HepG2 (cell line): ENCODE results near the gene OGG1. TPM values are rescaled to one million over a fixed set of nuclear protein-coding genes. Genes with fewer than 3 reads are reported as not detected.

Experiments
- ATAC-seq: fragments of 200-7000 bp; cut with Tn5 transposase; 3 replicates; pipeline ENCODE4 v1.9.1; 2020; ENCODE audit warnings: mild to moderate bottlenecking, moderate library complexity
- BruUV-seq: library from RNA; stranded (reverse); fragments of 400-500 nt; replicated peaks from 2 replicates; lab custom pipeline; 2021; lab: Mats Ljungman, UMichigan
- CTCF ChIA-PET: fragments of 300-600 bp; formaldehyde crosslinking; extraction: SDS; loops from one replicate; lab custom pipeline; 2021; ENCODE audit warnings: low total read pairs, inconsistent platforms, low intra/inter-chr PET ratio; lab: Yijun Ruan, JAX
- POLR2A ChIA-PET: fragments of 350-600 bp; sonication (Branson Sonifier 250); formaldehyde crosslinking; loops from one replicate; lab custom pipeline; 2020; ENCODE audit warnings: antibody characterized with exemption, inconsistent platforms; lab: Yijun Ruan, JAX
- DNase-seq: peaks from one replicate; pipeline ENCODE4 v3.0.0-alpha.2; 2015; ENCODE audit warnings: low spot score
- FAIRE-seq: peaks from 3 replicates; lab custom pipeline; 2011; peaks lifted over from hg19 to GRCh38; lab: Jason Lieb, UNC
- H2AFZ ChIP-seq: one replicate; pipeline ENCODE4 v1.6.1; 2011; ENCODE audit warnings: low read length, inconsistent platforms
- H3K27ac ChIP-seq: fragments of 300-600 bp; 3 replicates; pipeline ENCODE4 v1.8.0; 2011; ENCODE audit warnings: mixed run types, mild to moderate bottlenecking, mixed read lengths, low read length, inconsistent platforms; ENCODE audit not compliant: insufficient read depth; ENCODE audit errors: extremely low read length
- H3K27me3 ChIP-seq, 2 experiments: fragments of 200-600 bp in 1 of 2; 2 replicates in 1 of 2; 3 replicates in 1 of 2; pipeline versions ENCODE4 v1.6.0 to v1.8.0; 2011; ENCODE audit warnings: low read length in 2 of 2, mild to moderate bottlenecking in 2 of 2, moderate library complexity in 2 of 2, inconsistent platforms in 1 of 2; ENCODE audit not compliant: insufficient read depth in 2 of 2, control insufficient read depth in 1 of 2
- H3K36me3 ChIP-seq, 2 experiments: fragments of 200-600 bp in 1 of 2; replicated peaks in 1 of 2; 2 replicates in 1 of 2; 3 replicates in 1 of 2; pipeline versions ENCODE4 v1.5.1 to v1.8.0; 2011; ENCODE audit warnings: low read length in 2 of 2, inconsistent platforms in 1 of 2; ENCODE audit not compliant: insufficient read depth in 2 of 2, control insufficient read depth in 1 of 2
- H3K4me1 ChIP-seq: 2 replicates; pipeline ENCODE4 v1.5.1; 2012; ENCODE audit warnings: low read length, inconsistent platforms; ENCODE audit not compliant: insufficient read depth
- H3K4me2 ChIP-seq: 2 replicates; pipeline ENCODE4 v1.6.0; 2011; ENCODE audit warnings: low read depth, low read length, inconsistent platforms
- H3K4me3 ChIP-seq, 3 experiments: fragments of 200-600 bp in 1 of 3; sonication (generic), shearing (Covaris generic) in 1 of 3; replicated peaks in 1 of 3; 2 replicates each; pipeline ENCODE4 v1.5.1; 2011 to 2016; ENCODE audit warnings: low read length in 3 of 3, inconsistent platforms in 2 of 3, low read depth in 2 of 3, mild to moderate bottlenecking in 2 of 3, control low read depth in 1 of 3, mixed read lengths in 1 of 3; ENCODE audit not compliant: insufficient read depth in 1 of 3
- H3K79me2 ChIP-seq: one replicate; pipeline ENCODE4 v1.6.1; 2011; ENCODE audit warnings: low read length, inconsistent platforms; ENCODE audit not compliant: insufficient read depth
- H3K9ac ChIP-seq: 2 replicates; pipeline ENCODE4 v1.6.0; 2011; ENCODE audit warnings: mild to moderate bottlenecking, low read depth, low read length, inconsistent platforms; ENCODE audit not compliant: insufficient read depth
- H3K9me3 ChIP-seq: 2 replicates; pipeline ENCODE4 v1.5.1; 2012; ENCODE audit warnings: mild to moderate bottlenecking, low read length
- H4K20me1 ChIP-seq: 2 replicates; pipeline ENCODE4 v1.6.0; 2011; ENCODE audit warnings: inconsistent platforms, mild to moderate bottlenecking, low read length, moderate library complexity; ENCODE audit not compliant: insufficient read depth
- KLF6 ChIP-seq: IDR thresholded peaks from 2 replicates; pipeline ENCODE4 v1.8.0; 2016; ENCODE audit warnings: missing biosample characterization, missing genetic modification reagents
- NFRKB ChIP-seq: fragments of 450-650 bp; IDR thresholded peaks from 2 replicates; pipeline ENCODE4 v1.6.1; 2017
- NKX3-1 ChIP-seq: sonication (generic); formaldehyde crosslinking; IDR thresholded peaks from 2 replicates; pipeline ENCODE4 v1.5.0; 2020; ENCODE audit warnings: missing genetic modification reagents
- POGZ ChIP-seq: sonication (generic); formaldehyde crosslinking; IDR thresholded peaks from 2 replicates; pipeline ENCODE4 v1.4.0; 2020; ENCODE audit warnings: mild to moderate bottlenecking, missing genetic modification reagents
- SETDB1 ChIP-seq: sonication (generic); formaldehyde crosslinking; IDR thresholded peaks from 2 replicates; pipeline ENCODE4 v1.5.1; 2020; ENCODE audit warnings: missing genetic modification reagents, mild to moderate bottlenecking, borderline replicate concordance
- SRSF9 ChIP-seq: fragments of 200-400 bp; formaldehyde crosslinking; IDR thresholded peaks from 2 replicates; pipeline ENCODE4 v1.6.1; 2018; ENCODE audit warnings: borderline replicate concordance, mild to moderate bottlenecking, low read depth, low read length; ENCODE audit not compliant: insufficient read depth, poor library complexity, severe bottlenecking
- TCF7 ChIP-seq: sonication (generic); IDR thresholded peaks from 2 replicates; pipeline ENCODE4 v1.6.1; 2016; ENCODE audit warnings: antibody characterized with exemption, low read depth
- ZFP36L1 ChIP-seq: sonication (generic); formaldehyde crosslinking; IDR thresholded peaks from 2 replicates; pipeline ENCODE4 v1.8.0; 2022; ENCODE audit warnings: mild to moderate bottlenecking, missing genetic modification reagents, moderate library complexity
- ZFP90 ChIP-seq: sonication (generic); formaldehyde crosslinking; IDR thresholded peaks from 2 replicates; pipeline ENCODE4 v1.8.0; 2022; ENCODE audit warnings: missing genetic modification reagents, mild to moderate bottlenecking, inconsistent platforms, borderline replicate concordance
- ZNF160 ChIP-seq: sonication (generic); formaldehyde crosslinking; IDR thresholded peaks from 2 replicates; pipeline ENCODE4 v1.8.0; 2022; ENCODE audit warnings: mild to moderate bottlenecking, inconsistent platforms, missing genetic modification reagents
- ZNF326 ChIP-seq: sonication (generic); formaldehyde crosslinking; IDR thresholded peaks from 2 replicates; pipeline ENCODE4 v1.4.0; 2020; ENCODE audit warnings: missing genetic modification reagents, borderline replicate concordance
- ZNF354B ChIP-seq: sonication (generic); formaldehyde crosslinking; IDR thresholded peaks from 2 replicates; pipeline ENCODE4 v1.8.0; 2022; ENCODE audit warnings: mild to moderate bottlenecking, missing genetic modification reagents
- ZSCAN25 ChIP-seq: sonication (generic); formaldehyde crosslinking; IDR thresholded peaks from 2 replicates; pipeline ENCODE4 v1.8.0; 2022; ENCODE audit warnings: mild to moderate bottlenecking, missing genetic modification reagents
- WGBS: methylation state at CpG from one replicate; pipeline ENCODE4 v1.1.6; 2017; ENCODE audit warnings: low lambda C conversion rate; 5-methylcytosine and 5-hydroxymethylcytosine counted together
- in situ Hi-C: cut with HindIII; loops from 2 replicates; pipeline ENCODE4 v1.10.0; 2017; ENCODE audit warnings: low pct_unique_long_range_greater_than_20kb; ENCODE audit not compliant: extremely low pct_ligation_motif_present
- intact Hi-C: fragments of 100-400 bp; cut with micrococcal nuclease; formaldehyde crosslinking; loops from one replicate; pipeline ENCODE4 v1.10.0; 2022; ENCODE audit not compliant: unreplicated experiment
- polyA plus RNA-seq, 8 experiments: library from polyadenylated mRNA; depleted of rRNA in 3 of 8; stranded (reverse) in 7 of 8; unstranded in 1 of 8; fragments of >200 nt; fragmentation: Illumina TruSeq in 4 of 8; extraction: Trizol in 4 of 8; gene quantifications; 2 replicates each; pipeline versions ENCODE4 v1.2.1 to v1.2.3, GENCODE V29; 2011 to 2016; ENCODE audit warnings: low read depth in 4 of 8, missing spikeins in 1 of 8, mixed read lengths in 1 of 8; ENCODE audit not compliant: insufficient read depth in 1 of 8
- total RNA-seq, 5 experiments: library from RNA; depleted of rRNA; stranded (reverse); fragments of >200 nt; fragmentation: Illumina TruSeq; extraction: Trizol; gene quantifications; 2 replicates each; pipeline ENCODE4 v1.2.3, GENCODE V29; 2016; ENCODE audit warnings: low read depth in 1 of 5
- TF ChIP-seq, protein P1 (sequence below): IDR thresholded peaks from 2 replicates; pipeline ENCODE4 v1.6.1; 2018; ENCODE audit warnings: missing genetic modification reagents, mild to moderate bottlenecking, missing compliant biosample characterization
- TF ChIP-seq, protein P2 (sequence below): IDR thresholded peaks from 2 replicates; pipeline ENCODE4 v1.6.1; 2012; ENCODE audit warnings: low read depth, low read length, improper control_type of control experiment

OGG1 gene
- total and polyA plus RNA-seq, 2 of the 13 experiments (the other 11 are each of a cell fraction or from before 2014, with no cell fraction given), result 28.7 to 33.2 TPM

DNA sequence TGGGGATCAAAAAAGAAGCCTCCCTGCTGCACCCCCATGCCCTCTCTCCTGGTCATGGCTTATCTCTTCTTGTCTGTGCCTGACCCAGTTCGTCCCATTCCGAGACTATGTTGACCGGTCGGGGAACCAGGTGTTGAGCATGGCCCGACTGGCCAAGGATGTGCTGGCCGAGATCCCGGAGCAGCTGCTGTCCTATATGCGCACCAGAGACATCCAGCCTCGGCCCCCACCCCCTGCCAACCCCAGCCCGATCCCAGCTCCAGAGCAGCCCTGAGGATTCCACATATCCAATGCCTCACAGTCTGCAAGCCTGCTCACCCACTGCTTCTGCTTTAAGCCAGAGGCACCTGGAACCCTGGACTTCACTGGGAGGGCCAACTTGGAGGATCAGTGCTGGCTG, 20.3 kb upstream of the OGG1 start:
- Histone ChIP-seq H3K9me3 (no peaks in the 10 kb centered on the region), H3K4me1 (peaks cover 31% of the 10 kb centered on the region), H2AFZ (no peak overlapping the region), H3K79me2 (peaks cover 24% of the 10 kb centered on the region), H3K9ac (no peak overlapping the region), H3K27ac (no peak overlapping the region), H3K27me3 (no peaks in the 10 kb centered on the region; a peak in 1 of 5 replicates)
- POLR2A ChIA-PET, result interaction anchor here (4.3 kb wide), 1 partner anchor 21 kb away, joined by 40 read pairs; the partner anchor contains the start of gene OGG1
- no peak for TF ChIP-seq NKX3-1 (CRISPR knock-in tag)
- no peak for TF ChIP-seq ZNF326 (CRISPR knock-in tag)
- no peak for TF ChIP-seq SETDB1
- no peak for TF ChIP-seq TCF7
- TF ChIP-seq ZSCAN25 (CRISPR knock-in tag), result no peak
- TF ChIP-seq SRSF9, result no peak
- no peak for TF ChIP-seq ZFP36L1 (CRISPR knock-in tag)
- TF ChIP-seq KLF6 (CRISPR knock-in tag), result no peak
- TF ChIP-seq, protein P1, sequence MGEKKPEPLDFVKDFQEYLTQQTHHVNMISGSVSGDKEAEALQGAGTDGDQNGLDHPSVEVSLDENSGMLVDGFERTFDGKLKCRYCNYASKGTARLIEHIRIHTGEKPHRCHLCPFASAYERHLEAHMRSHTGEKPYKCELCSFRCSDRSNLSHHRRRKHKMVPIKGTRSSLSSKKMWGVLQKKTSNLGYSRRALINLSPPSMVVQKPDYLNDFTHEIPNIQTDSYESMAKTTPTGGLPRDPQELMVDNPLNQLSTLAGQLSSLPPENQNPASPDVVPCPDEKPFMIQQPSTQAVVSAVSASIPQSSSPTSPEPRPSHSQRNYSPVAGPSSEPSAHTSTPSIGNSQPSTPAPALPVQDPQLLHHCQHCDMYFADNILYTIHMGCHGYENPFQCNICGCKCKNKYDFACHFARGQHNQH (CRISPR knock-in tag), result no peak
- no peak for TF ChIP-seq ZNF160 (CRISPR knock-in tag)
- no peak for TF ChIP-seq NFRKB
- TF ChIP-seq, protein P2, sequence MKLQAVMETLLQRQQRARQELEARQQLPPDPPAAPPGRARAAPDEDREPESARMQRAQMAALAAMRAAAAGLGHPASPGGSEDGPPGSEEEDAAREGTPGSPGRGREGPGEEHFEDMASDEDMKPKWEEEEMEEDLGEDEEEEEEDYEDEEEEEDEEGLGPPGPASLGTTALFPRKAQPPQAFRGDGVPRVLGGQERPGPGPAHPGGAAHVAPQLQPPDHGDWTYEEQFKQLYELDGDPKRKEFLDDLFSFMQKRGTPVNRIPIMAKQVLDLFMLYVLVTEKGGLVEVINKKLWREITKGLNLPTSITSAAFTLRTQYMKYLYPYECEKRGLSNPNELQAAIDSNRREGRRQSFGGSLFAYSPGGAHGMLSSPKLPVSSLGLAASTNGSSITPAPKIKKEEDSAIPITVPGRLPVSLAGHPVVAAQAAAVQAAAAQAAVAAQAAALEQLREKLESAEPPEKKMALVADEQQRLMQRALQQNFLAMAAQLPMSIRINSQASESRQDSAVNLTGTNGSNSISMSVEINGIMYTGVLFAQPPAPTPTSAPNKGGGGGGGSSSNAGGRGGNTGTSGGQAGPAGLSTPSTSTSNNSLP, result no peak
- no peak for TF ChIP-seq POGZ (CRISPR knock-in tag)
- no peak for TF ChIP-seq ZNF354B (CRISPR knock-in tag)
- no peak for TF ChIP-seq ZFP90
- TF ChIP-seq, all 625 proteins: peak for 0
- BruUV-seq, result no TSS peak
- in situ Hi-C loops (loop anchor here (5.0 kb wide), 1 partner anchor 227 kb away; no protein-coding TSS in a partner anchor), intact Hi-C loops (no loop called here)
- Histone ChIP-seq H3K4me2 (no peak overlapping the region), H3K36me3 (peaks cover under 1 to 14% of the 10 kb centered on the region in 2 experiments; a peak in 4 of 5 replicates), H3K4me3 (no peak overlapping the region), H4K20me1 (peaks cover 6% of the 10 kb centered on the region)
- no peak for DNase-seq
- no peak for FAIRE-seq
- no CpG with 5 or more reads among the region's 10 CpGs for WGBS
- no peak for ATAC-seq
- CTCF ChIA-PET, result no interaction called here
